Ishikawa (cell line): ENCODE measurements around the gene ZNF248.

Experiments used
- CEBPB ChIP-seq: IDR thresholded peaks from 2 replicates; pipeline ENCODE4 v1.6.1; 2012
- CREB1 ChIP-seq: IDR thresholded peaks from 2 replicates; pipeline ENCODE4 v1.6.1; 2012; ENCODE audit warnings: low read depth
- EGR1 ChIP-seq: IDR thresholded peaks from 2 replicates; pipeline ENCODE4 v1.6.1; 2012
- EP300 ChIP-seq: IDR thresholded peaks from 2 replicates; pipeline ENCODE4 v1.6.1; 2012; ENCODE audit warnings: borderline replicate concordance
- FOXM1 ChIP-seq: IDR thresholded peaks from 2 replicates; pipeline ENCODE4 v1.6.1; 2012; ENCODE audit warnings: low read depth, borderline replicate concordance
- MAX ChIP-seq: IDR thresholded peaks from 2 replicates; pipeline ENCODE4 v1.6.1; 2012
- NFIC ChIP-seq: IDR thresholded peaks from 2 replicates; pipeline ENCODE4 v1.6.1; 2012
- RAD21 ChIP-seq: IDR thresholded peaks from 2 replicates; pipeline ENCODE4 v1.6.1; 2012; ENCODE audit warnings: low read depth
- TAF1 ChIP-seq: IDR thresholded peaks from 2 replicates; pipeline ENCODE4 v1.6.1; 2012; ENCODE audit warnings: low read depth, mild to moderate bottlenecking
- TEAD4 ChIP-seq: IDR thresholded peaks from 2 replicates; pipeline ENCODE4 v1.6.1; 2012
- YY1 ChIP-seq: IDR thresholded peaks from 2 replicates; pipeline ENCODE4 v1.6.1; 2012; ENCODE audit warnings: low read depth
- ZBTB7A ChIP-seq: IDR thresholded peaks from 2 replicates; pipeline ENCODE4 v1.6.1; 2012; ENCODE audit warnings: low read depth
- TF ChIP-seq, protein P1 (sequence below): IDR thresholded peaks from 2 replicates; pipeline ENCODE4 v1.6.1; 2012; ENCODE audit warnings: low read depth, mild to moderate bottlenecking
- TF ChIP-seq, protein P2 (sequence below): IDR thresholded peaks from 2 replicates; pipeline ENCODE4 v1.6.1; 2012

GRCh38 chr10:37780536-37780935 lies 76.9 kb downstream of the ZNF248 start:
- TF ChIP-seq MAX: no peak
- TF ChIP-seq EGR1: no peak
- no peak for TF ChIP-seq EP300
- TF ChIP-seq TAF1: no peak
- no peak for TF ChIP-seq FOXM1
- TF ChIP-seq, protein P1, sequence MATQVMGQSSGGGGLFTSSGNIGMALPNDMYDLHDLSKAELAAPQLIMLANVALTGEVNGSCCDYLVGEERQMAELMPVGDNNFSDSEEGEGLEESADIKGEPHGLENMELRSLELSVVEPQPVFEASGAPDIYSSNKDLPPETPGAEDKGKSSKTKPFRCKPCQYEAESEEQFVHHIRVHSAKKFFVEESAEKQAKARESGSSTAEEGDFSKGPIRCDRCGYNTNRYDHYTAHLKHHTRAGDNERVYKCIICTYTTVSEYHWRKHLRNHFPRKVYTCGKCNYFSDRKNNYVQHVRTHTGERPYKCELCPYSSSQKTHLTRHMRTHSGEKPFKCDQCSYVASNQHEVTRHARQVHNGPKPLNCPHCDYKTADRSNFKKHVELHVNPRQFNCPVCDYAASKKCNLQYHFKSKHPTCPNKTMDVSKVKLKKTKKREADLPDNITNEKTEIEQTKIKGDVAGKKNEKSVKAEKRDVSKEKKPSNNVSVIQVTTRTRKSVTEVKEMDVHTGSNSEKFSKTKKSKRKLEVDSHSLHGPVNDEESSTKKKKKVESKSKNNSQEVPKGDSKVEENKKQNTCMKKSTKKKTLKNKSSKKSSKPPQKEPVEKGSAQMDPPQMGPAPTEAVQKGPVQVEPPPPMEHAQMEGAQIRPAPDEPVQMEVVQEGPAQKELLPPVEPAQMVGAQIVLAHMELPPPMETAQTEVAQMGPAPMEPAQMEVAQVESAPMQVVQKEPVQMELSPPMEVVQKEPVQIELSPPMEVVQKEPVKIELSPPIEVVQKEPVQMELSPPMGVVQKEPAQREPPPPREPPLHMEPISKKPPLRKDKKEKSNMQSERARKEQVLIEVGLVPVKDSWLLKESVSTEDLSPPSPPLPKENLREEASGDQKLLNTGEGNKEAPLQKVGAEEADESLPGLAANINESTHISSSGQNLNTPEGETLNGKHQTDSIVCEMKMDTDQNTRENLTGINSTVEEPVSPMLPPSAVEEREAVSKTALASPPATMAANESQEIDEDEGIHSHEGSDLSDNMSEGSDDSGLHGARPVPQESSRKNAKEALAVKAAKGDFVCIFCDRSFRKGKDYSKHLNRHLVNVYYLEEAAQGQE: no peak
- TF ChIP-seq RAD21: no peak
- TF ChIP-seq YY1: no peak
- TF ChIP-seq CREB1: no peak
- no peak for TF ChIP-seq TEAD4
- no peak for TF ChIP-seq CEBPB
- TF ChIP-seq ZBTB7A: no peak
- TF ChIP-seq, protein P2, sequence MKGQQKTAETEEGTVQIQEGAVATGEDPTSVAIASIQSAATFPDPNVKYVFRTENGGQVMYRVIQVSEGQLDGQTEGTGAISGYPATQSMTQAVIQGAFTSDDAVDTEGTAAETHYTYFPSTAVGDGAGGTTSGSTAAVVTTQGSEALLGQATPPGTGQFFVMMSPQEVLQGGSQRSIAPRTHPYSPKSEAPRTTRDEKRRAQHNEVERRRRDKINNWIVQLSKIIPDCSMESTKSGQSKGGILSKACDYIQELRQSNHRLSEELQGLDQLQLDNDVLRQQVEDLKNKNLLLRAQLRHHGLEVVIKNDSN: no peak
- no peak for TF ChIP-seq NFIC
